Neural progenitor cell (in vitro differentiated cells): ENCODE results near the gene PARD3B.

Experiments
- EZH2 ChIP-seq: fragments of 200-600 bp; sonication (generic); IDR thresholded peaks from 2 replicates; pipeline ENCODE4 v1.6.1; 2017; ENCODE audit warnings: antibody characterized with exemption, mild to moderate bottlenecking, moderate library complexity
- TF ChIP-seq, protein P1 (sequence below): fragments of 200-600 bp; sonication (generic); IDR thresholded peaks from 2 replicates; pipeline ENCODE4 v1.5.1; 2017; ENCODE audit warnings: antibody characterized with exemption, mild to moderate bottlenecking

DNA sequence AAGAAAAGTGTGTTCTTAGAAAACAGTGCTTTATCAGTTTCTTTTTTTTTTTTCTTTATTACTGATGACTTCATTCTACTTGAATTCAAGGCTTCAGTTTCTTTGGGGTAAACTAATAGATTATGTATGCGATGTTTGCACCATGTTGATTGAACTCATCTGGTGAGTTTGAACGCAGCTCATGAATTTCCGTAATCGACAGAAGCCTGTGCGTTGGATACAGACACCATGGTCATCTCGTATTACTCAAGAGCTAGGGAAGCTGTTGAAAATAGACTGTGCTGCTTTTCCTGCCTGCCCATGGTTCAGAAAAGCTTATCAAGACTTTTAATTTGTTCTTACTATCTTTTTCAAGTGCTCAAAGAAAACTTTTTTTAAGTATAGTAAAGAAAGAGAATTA is 951.5 kb downstream of the PARD3B start:
- no peak for TF ChIP-seq EZH2
- TF ChIP-seq, protein P1, sequence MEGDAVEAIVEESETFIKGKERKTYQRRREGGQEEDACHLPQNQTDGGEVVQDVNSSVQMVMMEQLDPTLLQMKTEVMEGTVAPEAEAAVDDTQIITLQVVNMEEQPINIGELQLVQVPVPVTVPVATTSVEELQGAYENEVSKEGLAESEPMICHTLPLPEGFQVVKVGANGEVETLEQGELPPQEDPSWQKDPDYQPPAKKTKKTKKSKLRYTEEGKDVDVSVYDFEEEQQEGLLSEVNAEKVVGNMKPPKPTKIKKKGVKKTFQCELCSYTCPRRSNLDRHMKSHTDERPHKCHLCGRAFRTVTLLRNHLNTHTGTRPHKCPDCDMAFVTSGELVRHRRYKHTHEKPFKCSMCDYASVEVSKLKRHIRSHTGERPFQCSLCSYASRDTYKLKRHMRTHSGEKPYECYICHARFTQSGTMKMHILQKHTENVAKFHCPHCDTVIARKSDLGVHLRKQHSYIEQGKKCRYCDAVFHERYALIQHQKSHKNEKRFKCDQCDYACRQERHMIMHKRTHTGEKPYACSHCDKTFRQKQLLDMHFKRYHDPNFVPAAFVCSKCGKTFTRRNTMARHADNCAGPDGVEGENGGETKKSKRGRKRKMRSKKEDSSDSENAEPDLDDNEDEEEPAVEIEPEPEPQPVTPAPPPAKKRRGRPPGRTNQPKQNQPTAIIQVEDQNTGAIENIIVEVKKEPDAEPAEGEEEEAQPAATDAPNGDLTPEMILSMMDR, result no peak
